Cardiac atrium fibroblast (primary cell): ENCODE results near the gene OR10J5. TPM values are rescaled to one million over a fixed set of nuclear protein-coding genes. Genes with fewer than 3 reads are reported as not detected.

Experiments used
- total RNA-seq: library from RNA; depleted of rRNA; stranded (reverse); fragments of >200 nt; gene quantifications from 2 replicates; pipeline ENCODE4 v1.2.3, GENCODE V29; 2015

Gene OR10J5
- not detected in 2 replicates for total RNA-seq

GRCh38 chr1:159535907-159536306 is at the start of gene OR10J5:
Gene OR10J5, minus strand, starts transcription at chr1:159536007. Its CDS starts 0 bp downstream, at chr1:159536007.

Other genes starting within 250 kb of the OR10J5 start
- gene FCER1A, start 233.7 kb downstream of the OR10J5 start, total RNA-seq = not detected in 2 replicates
- not detected in 2 replicates for gene OR10J4, start 103.8 kb downstream of the OR10J5 start, total RNA-seq
- gene OR10J1, start 96.3 kb downstream of the OR10J5 start, total RNA-seq = not detected in 2 replicates
- gene APCS, start 51.8 kb upstream of the OR10J5 start, total RNA-seq = not detected in 2 replicates
- gene CRP, start 178.6 kb upstream of the OR10J5 start, total RNA-seq = not detected in 2 replicates
- gene DUSP23, start 245.0 kb upstream of the OR10J5 start, total RNA-seq = 48.0 and 53.8 TPM in 2 replicates